Natural killer cell (primary cell): ENCODE results near the gene IL13RA1. TPM values are rescaled to one million over a fixed set of nuclear protein-coding genes. Genes with fewer than 3 reads are reported as not detected.
A peak's percentile ranks its signal among the peaks of the same experiment; 100 is the strongest.

Source experiments
- ATAC-seq, 3 donors: fragments of 150-1000 bp in 2 of 3; fragments of 200-7000 bp in 1 of 3; cut with Tn5 transposase; 1 replicate in 1 of 3; 2 replicates in 2 of 3; pipeline ENCODE4 v1.10.0; 2021; ENCODE audit warnings: mild to moderate bottlenecking in 2 of 3, moderate library complexity in 2 of 3
- DNase-seq, 2 donors: peaks; one replicate each; pipeline versions ENCODE4 v3.0.0 to v3.0.0-alpha.2; 2013 to 2021; ENCODE audit warnings: mixed read lengths in 1 of 2
- H3K27ac ChIP-seq: one replicate; pipeline ENCODE4 v1.5.1; 2013; ENCODE audit warnings: mild to moderate bottlenecking, low read length
- H3K27me3 ChIP-seq: one replicate; pipeline ENCODE4 v1.6.1; 2013; ENCODE audit warnings: low read length; ENCODE audit not compliant: control insufficient read depth, insufficient read depth
- H3K36me3 ChIP-seq: one replicate; pipeline ENCODE4 v1.6.1; 2013; ENCODE audit warnings: low read length; ENCODE audit not compliant: control insufficient read depth, insufficient read depth
- H3K4me1 ChIP-seq: one replicate; pipeline ENCODE4 v1.6.1; 2013; ENCODE audit warnings: low read length; ENCODE audit not compliant: control insufficient read depth, insufficient read depth
- H3K4me3 ChIP-seq: one replicate; pipeline ENCODE4 v1.5.1; 2013; ENCODE audit warnings: low read length
- H3K9me3 ChIP-seq: one replicate; pipeline ENCODE4 v1.6.1; 2013; ENCODE audit warnings: low read length; ENCODE audit not compliant: control insufficient read depth, insufficient read depth
- H3K27ac Mint-ChIP-seq, 2 donors: one replicate each; pipeline ENCODE4 v1.8.0; 2022; ENCODE audit warnings: mild to moderate bottlenecking in 2 of 2, mixed read lengths in 2 of 2, moderate library complexity in 1 of 2
- H3K27me3 Mint-ChIP-seq, 2 donors: one replicate each; pipeline ENCODE4 v1.8.0; 2022; ENCODE audit warnings: low read depth in 2 of 2, mixed read lengths in 2 of 2
- H3K36me3 Mint-ChIP-seq: one replicate; pipeline ENCODE4 v1.8.0; 2022; ENCODE audit warnings: mixed read lengths
- H3K4me1 Mint-ChIP-seq, 2 donors: one replicate each; pipeline ENCODE4 v1.8.0; 2022; ENCODE audit warnings: mixed read lengths in 2 of 2
- H3K4me3 Mint-ChIP-seq: one replicate; pipeline ENCODE4 v1.8.0; 2022; ENCODE audit warnings: mild to moderate bottlenecking, moderate library complexity, mixed read lengths
- H3K9me3 Mint-ChIP-seq, 2 donors: one replicate each; pipeline ENCODE4 v1.8.0; 2022; ENCODE audit warnings: mixed read lengths in 2 of 2
- WGBS: methylation state at CpG from one replicate; pipeline ENCODE4 v1.1.7; 2013; ENCODE audit warnings: missing lambda C conversion rate; ENCODE audit not compliant: insufficient coverage; 5-methylcytosine and 5-hydroxymethylcytosine counted together
- intact Hi-C: fragments of 100-400 bp; cut with micrococcal nuclease; formaldehyde crosslinking; loops from one replicate; pipeline ENCODE4 v1.14.2; 2022
- total RNA-seq, 4 donors: library from RNA; stranded (reverse); fragments of 120-200 nt in 1 of 4; gene quantifications; one replicate each; pipeline versions ENCODE4 v1.2.3 to v1.2.4, GENCODE V29; 2013 to 2022
- TF ChIP-seq, protein P1 (sequence below): fragments of 200-600 bp; IDR thresholded peaks from one replicate; pipeline ENCODE4 v1.8.0; 2022; ENCODE audit warnings: antibody characterized with exemption

The IL13RA1 gene
- total RNA-seq, 3 donors from 2014 or later (not counting 1 experiment from before 2014, with no cell fraction given): 1.5 to 3.3 (median 2.4) TPM

DNA sequence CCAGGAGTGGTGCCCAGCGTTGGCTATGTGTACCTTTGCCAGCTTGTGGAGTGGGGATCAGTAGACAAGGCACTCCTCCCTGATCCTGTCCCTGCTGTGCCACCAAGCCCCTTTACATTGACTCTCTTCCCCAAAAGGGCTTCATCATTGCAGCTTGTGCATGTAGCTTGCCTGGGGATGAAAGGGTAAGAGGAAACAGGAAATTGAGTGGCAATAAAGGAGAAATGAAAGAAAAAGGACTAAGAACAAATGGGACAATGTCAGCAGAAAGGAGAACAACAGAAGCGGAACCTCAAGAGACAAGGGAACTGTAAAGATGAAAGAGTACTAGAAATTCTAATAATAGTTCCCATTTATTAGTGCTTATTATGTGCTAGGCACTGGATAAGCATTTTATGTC, 8.7 kb upstream of the IL13RA1 start:
- no peak for ATAC-seq
- H3K4me1 Mint-ChIP-seq: peaks cover 0 to 15% of the 10 kb centered on the region in 2 donors
- H3K4me1 ChIP-seq: no peaks in the 10 kb centered on the region
- WGBS: 40% methylated on average over 1 of the region's 2 CpGs
- peaks cover 0 to 4% of the 10 kb centered on the region in 2 donors for H3K27me3 Mint-ChIP-seq
- H3K36me3 Mint-ChIP-seq: no peaks in the 10 kb centered on the region
- no peaks in the 10 kb centered on the region for H3K27me3 ChIP-seq
- TF ChIP-seq, protein P1, sequence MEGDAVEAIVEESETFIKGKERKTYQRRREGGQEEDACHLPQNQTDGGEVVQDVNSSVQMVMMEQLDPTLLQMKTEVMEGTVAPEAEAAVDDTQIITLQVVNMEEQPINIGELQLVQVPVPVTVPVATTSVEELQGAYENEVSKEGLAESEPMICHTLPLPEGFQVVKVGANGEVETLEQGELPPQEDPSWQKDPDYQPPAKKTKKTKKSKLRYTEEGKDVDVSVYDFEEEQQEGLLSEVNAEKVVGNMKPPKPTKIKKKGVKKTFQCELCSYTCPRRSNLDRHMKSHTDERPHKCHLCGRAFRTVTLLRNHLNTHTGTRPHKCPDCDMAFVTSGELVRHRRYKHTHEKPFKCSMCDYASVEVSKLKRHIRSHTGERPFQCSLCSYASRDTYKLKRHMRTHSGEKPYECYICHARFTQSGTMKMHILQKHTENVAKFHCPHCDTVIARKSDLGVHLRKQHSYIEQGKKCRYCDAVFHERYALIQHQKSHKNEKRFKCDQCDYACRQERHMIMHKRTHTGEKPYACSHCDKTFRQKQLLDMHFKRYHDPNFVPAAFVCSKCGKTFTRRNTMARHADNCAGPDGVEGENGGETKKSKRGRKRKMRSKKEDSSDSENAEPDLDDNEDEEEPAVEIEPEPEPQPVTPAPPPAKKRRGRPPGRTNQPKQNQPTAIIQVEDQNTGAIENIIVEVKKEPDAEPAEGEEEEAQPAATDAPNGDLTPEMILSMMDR: no peak
- intact Hi-C loops: no loop called here
- DNase-seq: no peak
- H3K27ac Mint-ChIP-seq: no peak overlapping the region
- H3K9me3 ChIP-seq: no peaks in the 10 kb centered on the region
- no peak overlapping the region for H3K4me3 ChIP-seq
- H3K9me3 Mint-ChIP-seq: no peaks in the 10 kb centered on the region
- H3K4me3 Mint-ChIP-seq: no peak overlapping the region
- H3K36me3 ChIP-seq: no peaks in the 10 kb centered on the region
- peak overlapping the region; percentile 62 for H3K27ac ChIP-seq

DNA sequence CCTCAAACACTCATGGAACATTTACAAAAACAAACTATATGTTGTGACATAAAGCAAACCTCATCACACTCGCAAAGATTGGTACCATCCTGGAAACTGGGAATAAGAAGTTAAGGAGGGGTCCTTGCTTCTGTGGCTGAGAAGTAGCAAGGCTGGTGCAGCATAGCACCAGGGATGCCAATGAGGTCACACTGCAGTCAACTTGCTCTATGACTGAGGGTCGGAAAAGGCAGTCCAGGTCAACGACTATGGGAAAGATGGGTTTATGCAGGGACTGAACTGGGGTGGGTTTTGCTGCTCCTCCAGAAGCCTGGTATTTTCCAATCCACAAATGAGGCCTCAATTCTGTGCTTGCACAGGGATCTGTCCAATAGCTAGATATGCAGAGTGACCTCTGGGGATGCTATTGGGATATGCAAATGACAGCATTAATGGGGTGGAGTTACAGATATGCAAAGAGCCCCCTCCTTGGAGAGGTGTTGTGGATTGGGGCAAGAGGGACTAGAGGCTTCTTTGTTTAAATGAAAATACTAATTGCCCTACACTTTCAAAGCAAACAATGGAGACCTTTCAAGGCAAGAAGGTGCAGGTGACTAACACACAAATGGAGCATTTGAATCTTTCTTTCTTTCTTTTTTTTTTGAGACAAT, 7.2 kb upstream of the IL13RA1 start:
- 86% methylated on average over 3 of the region's 3 CpGs for WGBS
- TF ChIP-seq, protein P1: no peak

DNA sequence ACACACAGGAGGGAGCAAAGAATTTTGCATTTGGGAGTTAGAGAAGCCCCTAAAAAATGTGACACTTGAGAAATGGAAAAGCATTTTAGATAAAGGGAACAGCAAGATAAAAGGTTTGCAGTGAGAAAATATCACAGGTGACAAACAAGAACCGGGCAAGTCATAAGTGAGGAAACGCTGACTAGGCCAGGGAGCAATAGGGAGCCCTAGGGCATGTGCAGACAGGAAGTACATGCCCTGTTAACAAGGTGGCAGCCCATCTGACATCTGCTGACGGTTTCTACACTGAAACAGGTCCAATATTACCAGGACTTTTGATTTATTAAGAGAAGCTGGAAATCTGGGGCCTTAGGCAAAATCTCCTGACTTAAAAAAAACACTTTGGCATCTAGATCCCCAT, 4.0 kb upstream of the IL13RA1 start:
- no peak overlapping the region for H3K4me3 ChIP-seq
- WGBS: 81% methylated on average over 2 of the region's 3 CpGs
- H3K27me3 ChIP-seq: peaks cover 2% of the 10 kb centered on the region
- Mint-ChIP-seq H3K27ac (no peak overlapping the region), H3K36me3 (no peaks in the 10 kb centered on the region), H3K27me3 (peaks cover 15 to 20% of the 10 kb centered on the region in 2 donors), H3K4me1 (peaks cover 6 to 15% of the 10 kb centered on the region in 2 donors), H3K9me3 (no peaks in the 10 kb centered on the region), H3K4me3 (no peak overlapping the region)
- H3K36me3 ChIP-seq: no peaks in the 10 kb centered on the region
- H3K27ac ChIP-seq: no peak overlapping the region
- DNase-seq: no peak
- intact Hi-C loops: no loop called here
- ATAC-seq: no peak
- no peaks in the 10 kb centered on the region for H3K9me3 ChIP-seq
- TF ChIP-seq, protein P1: no peak
- H3K4me1 ChIP-seq: peaks cover 11% of the 10 kb centered on the region

More for the DNA sequence above, 7.2 kb upstream of the IL13RA1 start:
- ATAC-seq: no peak
- no peaks in the 10 kb centered on the region for H3K36me3 ChIP-seq
- DNase-seq: no peak
- intact Hi-C loops: no loop called here
- no peak overlapping the region for H3K4me3 ChIP-seq
- Mint-ChIP-seq H3K4me3 (no peak overlapping the region), H3K9me3 (no peaks in the 10 kb centered on the region), H3K27ac (no peak overlapping the region), H3K36me3 (no peaks in the 10 kb centered on the region), H3K27me3 (peaks cover 6 to 8% of the 10 kb centered on the region in 2 donors), H3K4me1 (peaks cover 0 to 15% of the 10 kb centered on the region in 2 donors)
- H3K4me1 ChIP-seq: peaks cover 3% of the 10 kb centered on the region
- no peaks in the 10 kb centered on the region for H3K9me3 ChIP-seq
- no peak overlapping the region for H3K27ac ChIP-seq
- no peaks in the 10 kb centered on the region for H3K27me3 ChIP-seq

DNA sequence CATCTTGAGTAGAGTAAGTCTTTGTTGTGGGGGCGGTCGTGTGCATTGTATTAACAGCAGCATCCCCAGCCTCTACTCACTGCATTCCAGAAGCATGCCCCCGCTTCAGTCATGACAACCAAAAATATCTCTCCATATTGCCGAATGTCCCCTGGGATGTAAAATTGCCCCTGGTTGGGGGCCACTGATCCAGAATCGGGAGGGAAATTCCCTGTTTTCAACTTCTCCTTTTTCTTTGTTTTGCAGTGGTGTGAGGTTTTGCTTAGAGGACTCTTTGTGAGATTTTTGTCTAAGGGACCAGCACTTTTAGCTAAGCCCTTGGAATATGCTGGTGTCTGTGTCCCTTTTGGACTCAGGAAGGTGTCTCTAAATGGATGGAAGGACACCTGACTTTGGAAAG, 3.0 kb upstream of the IL13RA1 start:
- no peaks in the 10 kb centered on the region for H3K9me3 ChIP-seq
- intact Hi-C loops: no loop called here
- H3K4me3 ChIP-seq: no peak overlapping the region
- H3K4me1 ChIP-seq: peaks cover 11% of the 10 kb centered on the region
- ATAC-seq (no peak), DNase-seq (no peak)
- H3K4me3 Mint-ChIP-seq: no peak overlapping the region
- no peaks in the 10 kb centered on the region for H3K9me3 Mint-ChIP-seq
- H3K36me3 Mint-ChIP-seq: no peaks in the 10 kb centered on the region
- WGBS: 29% methylated on average over 2 of the region's 5 CpGs
- peaks cover 2% of the 10 kb centered on the region for H3K27me3 ChIP-seq
- H3K36me3 ChIP-seq: no peaks in the 10 kb centered on the region
- TF ChIP-seq, protein P1: no peak
- peaks cover 15 to 20% of the 10 kb centered on the region in 2 donors for H3K27me3 Mint-ChIP-seq
- H3K27ac Mint-ChIP-seq: no peak overlapping the region
- no peak overlapping the region for H3K27ac ChIP-seq
- H3K4me1 Mint-ChIP-seq: peaks cover 6 to 10% of the 10 kb centered on the region in 2 donors
